Iris pigment epithelial cell (primary cell): ENCODE measurements around the gene GZF1.

Source experiments
- DNase-seq: peaks from one replicate; pipeline ENCODE4 v3.0.0-alpha.2; 2011; ENCODE audit warnings: low read depth

GZF1 gene

DNA sequence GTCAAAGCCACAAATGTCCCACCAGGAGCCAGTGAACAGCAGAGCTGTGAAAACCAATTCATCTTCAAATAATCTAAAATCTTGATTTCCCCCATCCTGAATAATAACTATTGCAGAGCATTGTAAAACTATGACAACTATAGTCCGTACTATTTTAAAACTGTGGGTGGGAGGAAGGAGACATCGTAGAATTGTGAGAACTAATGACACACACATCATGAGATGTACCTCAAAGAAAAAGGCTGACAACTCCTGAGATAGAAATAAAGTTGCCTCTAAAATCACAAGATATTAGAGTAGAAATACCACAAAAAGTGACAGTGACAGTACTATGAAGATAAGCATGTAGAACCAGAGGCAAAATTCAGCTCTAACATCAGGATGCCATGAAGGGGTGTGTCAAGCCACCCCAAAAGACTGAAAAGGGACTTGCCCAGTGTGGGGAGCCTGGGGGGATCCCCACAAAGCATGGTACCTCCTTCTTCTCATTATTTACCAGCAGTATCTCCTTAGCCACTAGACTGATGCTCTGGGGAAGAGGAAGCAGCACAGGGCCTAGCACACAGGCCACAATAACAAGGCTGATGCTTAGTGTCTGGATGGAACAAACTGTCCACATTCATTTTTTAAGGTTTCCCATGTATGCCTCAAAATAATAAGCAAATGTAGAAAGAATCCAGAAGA lies 45.9 kb downstream of the GZF1 start:
- no peak for DNase-seq

DNA sequence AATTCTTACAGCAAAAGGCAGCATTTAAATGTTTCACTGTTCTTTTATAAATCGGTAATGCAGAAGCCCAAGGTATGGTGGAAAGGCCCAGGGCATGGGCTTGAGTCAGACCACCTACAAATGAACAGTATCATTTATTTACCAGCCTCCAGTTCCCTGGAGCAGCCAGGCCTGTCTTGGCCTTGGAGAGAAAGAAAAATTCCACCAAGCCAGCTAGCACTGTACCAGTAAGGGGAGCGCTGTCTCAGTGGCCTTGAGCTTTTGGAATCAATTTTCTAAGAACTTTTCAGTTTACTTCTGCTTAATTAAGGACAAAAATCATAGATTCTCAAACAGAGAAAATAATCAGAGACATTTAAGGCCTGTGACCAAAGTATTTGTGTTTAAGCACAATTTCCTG lies 47.0 kb downstream of the GZF1 start:
- peak; percentile 21 for DNase-seq

DNA sequence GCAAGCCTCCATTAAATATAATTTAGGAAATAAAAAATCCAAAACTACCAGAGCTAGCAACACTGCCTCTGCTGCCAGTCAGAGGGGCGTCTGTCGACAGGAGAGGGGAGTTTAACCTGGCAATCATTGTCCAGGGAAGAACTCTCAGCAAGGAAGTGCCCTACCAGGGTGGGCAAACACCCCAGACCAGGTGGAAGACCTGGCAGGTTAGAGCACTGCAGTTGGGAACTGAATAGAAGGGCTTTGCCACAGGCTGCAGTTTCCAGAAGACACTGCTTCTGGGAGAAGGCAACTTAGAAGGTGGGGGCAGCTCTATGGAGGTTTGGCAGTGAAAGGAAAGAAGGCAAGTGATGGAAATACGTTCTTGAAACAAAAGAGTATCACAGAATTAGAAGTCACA lies 47.8 kb downstream of the GZF1 start:
- DNase-seq: no peak

DNA sequence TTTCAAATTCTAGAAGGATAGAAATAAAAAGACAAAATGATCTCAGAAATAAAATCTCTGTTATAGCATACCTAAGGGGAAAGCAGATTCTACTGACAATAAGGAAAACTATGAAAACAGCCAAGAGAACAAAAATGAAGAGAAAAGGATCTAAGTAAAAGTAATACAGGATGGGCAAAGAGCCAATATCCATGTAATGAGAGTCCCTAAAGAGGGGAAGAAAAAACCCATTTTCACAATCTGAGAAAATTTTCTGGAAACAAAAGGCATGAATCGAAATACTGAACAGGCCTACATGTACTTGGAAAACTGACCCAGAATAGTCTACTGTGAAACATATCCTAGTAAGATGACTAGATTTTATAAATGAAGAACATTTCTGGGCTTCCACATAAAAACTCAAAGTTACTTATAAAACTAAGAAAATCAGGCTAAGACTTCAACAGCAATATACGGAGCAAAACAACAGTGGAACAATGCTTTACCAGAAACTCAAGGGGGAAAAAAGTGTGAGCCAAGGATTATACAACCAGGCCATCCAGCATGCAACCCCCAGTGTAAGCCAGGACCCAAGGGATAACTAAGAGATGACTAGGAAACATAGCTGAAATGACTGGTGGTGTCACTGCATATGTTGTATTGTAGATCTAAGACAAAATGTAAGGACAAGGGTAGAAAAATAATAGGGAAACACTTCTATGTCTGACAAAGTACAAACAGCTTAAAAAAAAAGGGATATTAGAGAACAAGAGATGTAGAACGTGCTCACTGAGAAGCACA lies 49.1 kb downstream of the GZF1 start:
- no peak for DNase-seq

DNA sequence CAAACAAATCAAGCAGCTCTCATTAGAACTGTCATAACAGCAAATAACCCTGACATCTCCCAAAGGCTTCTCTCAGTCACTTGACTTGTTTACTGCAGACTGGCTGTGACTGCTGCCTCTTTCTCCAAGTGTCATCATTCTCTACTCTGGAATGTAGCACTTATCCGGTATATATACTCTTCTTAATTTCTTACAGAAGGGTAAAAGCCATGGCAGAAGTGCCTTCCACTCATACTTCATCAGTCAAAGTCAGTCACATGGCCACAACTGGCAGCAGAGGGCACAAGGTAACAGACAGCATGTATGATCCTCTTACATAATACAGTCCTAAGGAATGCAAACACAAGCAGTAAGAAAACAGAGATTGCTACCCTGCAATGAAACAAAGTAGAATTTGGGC lies 50.0 kb downstream of the GZF1 start:
- peak; percentile 18 for DNase-seq

DNA sequence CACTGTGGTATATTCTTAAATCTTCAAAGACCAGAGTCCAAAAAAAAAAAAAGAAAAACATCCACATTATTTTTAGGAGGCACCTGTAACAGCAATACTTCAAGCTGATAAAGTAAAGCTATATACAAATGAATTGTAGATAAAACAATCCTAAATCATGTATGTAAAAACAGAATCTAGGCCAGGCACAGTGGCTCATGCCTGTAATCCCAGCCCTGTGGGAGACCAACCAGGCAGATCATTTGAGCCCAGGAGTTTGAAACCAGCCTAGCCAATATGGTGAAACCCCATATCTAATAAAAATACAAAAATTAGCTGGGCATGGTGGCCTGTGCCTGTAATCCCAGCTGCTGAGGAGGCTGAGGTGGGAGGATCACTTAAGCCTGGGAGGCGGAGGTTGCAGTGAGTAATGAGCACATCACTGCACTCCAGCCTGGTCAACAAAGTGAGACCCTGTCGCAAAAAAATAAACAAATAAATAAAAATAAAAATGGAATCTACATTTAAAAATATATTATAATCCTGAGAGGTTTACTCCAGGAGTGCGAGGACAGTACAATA lies 52.0 kb downstream of the GZF1 start:
- DNase-seq: no peak

DNA sequence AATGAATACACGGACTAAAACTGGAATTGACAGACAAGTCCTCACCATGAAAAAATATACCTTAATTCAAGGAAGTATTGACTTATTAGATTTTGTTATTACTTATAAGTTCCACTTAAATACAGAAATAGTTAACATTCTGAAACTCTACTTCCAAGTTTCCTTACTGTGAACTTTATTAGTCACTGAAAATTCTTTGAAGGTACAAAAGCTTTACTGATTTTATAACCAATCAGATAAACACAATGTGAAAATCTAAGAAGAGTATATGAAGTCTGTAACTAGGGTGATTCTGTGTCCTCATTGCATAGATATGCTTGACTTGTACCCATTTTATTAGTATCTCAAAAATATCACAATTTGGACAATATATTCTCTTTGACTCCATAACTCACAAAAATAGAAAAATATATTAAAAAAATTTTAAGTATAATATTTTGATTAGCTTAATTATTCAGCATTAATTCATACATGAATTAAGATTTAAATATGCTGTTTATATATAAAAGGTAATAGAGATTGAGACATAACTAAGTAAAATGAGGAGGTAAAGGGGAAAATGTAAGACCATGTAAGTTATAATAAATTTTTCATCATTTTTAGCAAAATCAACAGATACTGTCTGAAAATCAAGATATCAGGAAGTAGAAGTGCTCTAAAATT lies 52.7 kb downstream of the GZF1 start:
- DNase-seq: peak; percentile 18

DNA sequence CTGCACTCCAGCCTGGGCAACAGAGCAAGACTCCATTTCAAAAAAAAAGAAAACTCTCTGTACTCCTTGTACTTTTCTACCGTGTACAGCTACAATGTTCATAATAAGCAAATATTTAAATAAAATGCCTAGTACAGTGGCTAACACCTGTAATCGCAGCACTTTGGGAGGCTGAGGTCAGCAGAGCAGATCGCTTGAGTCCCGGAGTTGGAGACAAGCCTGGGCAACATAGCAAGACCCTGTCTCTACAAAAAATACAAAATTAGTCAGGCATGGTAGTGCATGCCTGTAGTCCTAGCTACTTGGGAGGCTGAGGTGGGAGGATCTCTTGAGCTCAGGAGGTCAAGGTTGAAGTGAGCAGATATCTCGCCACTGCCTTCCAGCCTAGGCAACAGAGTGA lies 53.6 kb downstream of the GZF1 start:
- no peak for DNase-seq

DNA sequence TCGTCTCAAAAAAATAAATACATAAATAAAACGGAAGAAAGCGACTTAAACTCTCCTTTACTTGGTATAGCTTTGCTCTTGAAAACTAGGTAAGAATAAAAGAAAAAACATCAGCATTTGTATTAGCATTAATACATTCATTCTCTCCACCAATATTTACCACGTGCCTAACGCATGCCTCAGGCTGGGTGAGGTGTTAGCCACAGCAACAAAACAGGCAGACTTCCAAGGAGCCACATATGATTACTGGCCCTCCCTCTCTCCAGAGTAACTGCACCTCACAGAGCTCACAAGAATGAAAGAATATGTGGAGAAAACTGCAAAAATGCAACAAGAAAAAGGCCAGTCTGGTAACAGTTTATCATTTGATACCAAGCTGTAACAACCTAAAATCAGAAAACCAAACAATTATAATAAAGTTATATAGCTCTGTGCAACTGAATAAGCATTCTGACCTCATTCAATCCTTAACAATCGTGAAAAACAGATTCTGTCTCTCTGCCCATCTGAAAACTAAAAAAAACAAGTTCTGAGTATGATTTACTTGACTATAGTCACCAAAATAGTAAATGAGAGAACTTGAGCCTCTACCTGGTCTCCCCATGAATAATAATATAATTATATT lies 54.1 kb downstream of the GZF1 start:
- peak; percentile 35 for DNase-seq

DNA sequence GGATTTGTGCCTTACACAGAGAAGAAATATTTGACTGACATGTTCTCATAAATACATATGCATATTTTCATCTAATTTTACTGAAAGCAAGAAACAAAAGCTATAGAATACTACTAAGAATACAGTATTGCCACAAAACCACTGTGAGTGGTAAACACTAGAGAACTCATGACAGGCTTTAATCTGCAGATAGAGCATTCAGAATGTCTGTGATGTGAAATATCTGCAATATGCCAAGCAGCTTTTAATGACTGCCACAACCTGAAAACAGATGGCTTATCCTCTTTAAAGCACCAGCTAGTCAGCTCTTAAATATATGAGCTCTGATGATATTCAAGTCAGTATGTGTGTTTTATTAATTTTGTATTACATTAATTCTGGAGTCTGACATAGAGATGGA lies 55.9 kb downstream of the GZF1 start:
- no peak for DNase-seq

DNA sequence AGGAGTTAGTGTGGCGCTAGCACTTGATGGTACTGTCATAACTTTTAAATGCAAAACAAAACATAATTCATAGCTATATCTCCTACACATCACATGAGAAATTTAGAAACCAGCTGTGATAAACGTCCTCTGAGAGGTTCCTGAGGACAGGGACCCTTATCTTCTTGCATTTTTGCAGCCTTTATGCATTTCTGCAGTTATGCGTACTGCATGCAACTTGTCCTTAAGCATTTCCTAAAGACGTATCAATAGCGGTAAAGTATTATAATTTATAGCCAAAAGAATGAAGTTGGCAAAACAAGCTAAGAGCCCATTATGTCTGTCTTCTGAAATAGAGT lies 57.6 kb downstream of the GZF1 start:
- no peak for DNase-seq

DNA sequence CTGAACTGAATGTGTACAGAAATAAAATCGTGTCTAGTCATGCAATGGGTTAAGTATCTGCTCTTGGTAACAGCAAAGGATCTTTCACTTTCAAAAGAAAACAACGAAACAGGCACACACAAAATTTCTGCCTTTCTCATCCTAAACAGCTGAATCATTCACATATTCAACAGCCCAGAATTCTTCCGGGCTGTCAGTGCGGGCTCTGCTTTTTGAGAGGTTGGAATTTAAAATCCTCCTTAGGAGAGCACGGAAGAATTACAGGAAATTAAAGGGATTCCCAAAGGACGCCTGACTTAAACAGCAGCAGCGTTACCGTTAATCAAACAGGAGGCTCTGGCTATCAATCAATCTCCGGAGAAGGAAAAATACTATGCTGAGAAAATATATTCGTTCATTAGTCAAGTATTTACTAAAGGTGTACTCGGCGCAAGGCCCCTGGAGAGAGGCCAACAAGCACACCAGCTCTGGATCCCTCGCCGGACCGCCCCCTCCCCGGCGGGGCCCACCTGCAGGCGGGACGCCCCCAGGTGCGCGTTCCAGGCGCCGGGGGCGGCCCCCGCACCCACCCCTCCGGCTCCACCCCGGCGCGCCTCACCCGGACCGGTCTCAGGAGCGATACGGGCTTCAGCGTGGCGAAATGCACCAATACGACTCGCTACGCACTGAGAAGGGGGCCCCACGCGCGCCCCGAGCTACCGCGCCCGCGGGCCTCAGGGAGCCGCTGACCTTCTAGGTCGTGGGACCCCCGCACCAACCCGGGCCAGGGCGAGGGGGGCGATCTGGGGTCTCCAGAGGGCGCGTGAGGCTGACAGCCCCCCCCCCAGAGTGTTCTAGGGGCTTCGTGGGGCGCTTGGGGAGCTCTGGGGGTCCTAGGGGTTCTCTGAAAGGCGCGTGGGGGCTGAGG lies 58.3 kb downstream of the GZF1 start:
- DNase-seq: peak; percentile 79

DNA sequence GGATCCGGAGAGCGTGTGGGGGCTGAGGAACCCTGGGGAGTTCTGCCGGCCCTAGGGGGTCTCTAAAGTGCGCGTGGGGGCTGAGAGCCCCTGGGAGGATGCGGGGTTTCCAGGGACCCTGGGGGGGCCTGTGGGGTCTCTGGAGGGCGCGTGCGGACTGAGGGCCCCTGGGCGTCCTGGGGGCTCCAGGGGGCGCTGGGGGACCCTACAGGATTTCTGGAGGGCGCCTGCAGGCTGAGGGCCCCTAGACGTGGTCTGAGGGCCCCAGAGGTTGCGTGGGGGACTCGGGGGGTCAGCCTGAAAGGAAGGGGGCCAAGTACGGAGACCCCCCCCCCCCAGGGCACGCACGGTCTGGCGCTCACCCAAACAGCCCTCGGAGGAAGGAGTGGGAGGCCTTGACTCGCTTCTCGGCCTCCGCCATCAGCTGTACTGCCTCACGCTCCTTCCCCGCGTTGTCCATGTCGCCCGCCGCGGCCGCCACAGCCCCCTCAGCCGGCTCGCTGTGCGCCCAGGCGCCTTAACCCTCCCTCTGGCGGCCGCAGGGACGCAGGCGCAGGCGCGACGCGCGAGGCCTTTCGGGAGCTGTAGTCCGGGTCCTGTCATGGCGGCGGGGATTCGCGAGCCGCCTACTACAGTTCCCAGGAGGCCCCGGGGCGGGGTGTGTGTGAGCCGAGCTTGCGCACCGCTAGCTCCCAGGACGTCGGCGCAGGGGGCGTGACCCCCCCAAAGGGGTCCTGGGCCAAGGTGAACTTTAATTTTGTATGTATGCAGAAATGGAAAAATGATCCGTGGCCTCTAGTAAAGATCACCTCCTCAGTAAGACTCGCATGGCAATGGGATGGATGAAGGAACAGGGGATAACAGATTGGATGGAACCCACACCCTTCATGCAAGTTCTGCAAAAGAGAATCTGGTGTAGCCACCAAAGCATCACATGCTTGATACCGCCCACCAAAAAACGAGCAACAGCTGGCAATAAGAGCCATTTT lies 59.3 kb downstream of the GZF1 start, which contains the start of gene NAPB:
NAPB (minus strand) TSS at position 546 of the 989 bp plus-strand sequence; CDS start at position 460, 86 bp downstream.
- DNase-seq: peak; percentile 94
